ENCODE data around the gene GYS2. TPM values are rescaled to one million over a fixed set of nuclear protein-coding genes. Genes with fewer than 3 reads are reported as not detected.

The GYS2 gene
- total and polyA plus RNA-seq, 9 of the 15 experiments (the other 6 are each of a cell fraction or from before 2014, with no cell fraction given), result not detected

- no peaks in the 10 kb centered on the region for H3K9me1 ChIP-seq (ENCODE audit: control insufficient read depth, insufficient read depth, low read length)
- FAIRE-seq (no peak), ATAC-seq (no peak), DNase-seq (ENCODE audit: extremely low read depth in 1 of 4, low spot score in 3 of 4) (no peak)
- H3K36me3 ChIP-seq (ENCODE audit: control insufficient read depth, insufficient read depth, low read length), result peaks cover 97% of the 10 kb centered on the region
- in situ Hi-C loops (cut with MboI) (no loop called here), intact Hi-C loops (cut with micrococcal nuclease) (loop anchor here (10.0 kb wide), 1 partner anchor 146 kb away; the partner anchor contains the start of genes GOLT1B and RECQL)
- BruUV-seq (replicated peaks), result no TSS peak
- no peak for TF ChIP-seq HOMEZ (CRISPR knock-in tag; IDR thresholded peaks at IDR 0.05)
- no peak for TF ChIP-seq NFXL1 (CRISPR knock-in tag; IDR thresholded peaks at IDR 0.05)
- TF ChIP-seq RFX1 (IDR thresholded peaks at IDR 0.05), result no peak
- H3K9me3 ChIP-seq (replicated peaks; ENCODE audit: control insufficient read depth, insufficient read depth, low read depth, low read length), result no peaks in the 10 kb centered on the region
- ChIA-PET POLR2A (interaction anchor here (0.5 kb wide), 1 partner anchor 63 kb away, joined by 3 read pairs; no protein-coding TSS in a partner anchor), CTCF (ENCODE audit: low intra/inter-chr PET ratio) (no interaction called here)
- no peak overlapping the region for H2AFZ ChIP-seq (ENCODE audit: low read depth, low read length)
- no peaks in the 10 kb centered on the region for H3K27me3 ChIP-seq (ENCODE audit: control insufficient read depth in 2 of 2, insufficient read depth in 2 of 2, low read length in 2 of 2)
- H3K4me3 ChIP-seq, result no peak overlapping the region
- peaks cover 0 to 8% of the 10 kb centered on the region in 2 experiments; a peak in 2 of 5 replicates for H3K4me1 ChIP-seq (replicated peaks in 1 of 2; ENCODE audit: control insufficient read depth in 2 of 2, insufficient read depth in 2 of 2, low read length in 2 of 2)
- peaks cover 92% of the 10 kb centered on the region for H3K79me2 ChIP-seq (ENCODE audit: control insufficient read depth, insufficient read depth, low read length)
- 100% methylated on average over 1 of the region's 1 CpG for WGBS (ENCODE audit: insufficient coverage, low coverage, missing lambda C conversion rate)
- H3K4me2 ChIP-seq (ENCODE audit: insufficient read depth, low read length), result no peak overlapping the region
- no peak overlapping the region for H3K9ac ChIP-seq (ENCODE audit: insufficient read depth in 1 of 2, low read depth in 2 of 2, low read length in 2 of 2)
- no peak overlapping the region for H3K27ac ChIP-seq (ENCODE audit: extremely low read depth, low read depth, low read length)
- no peaks in the 10 kb centered on the region for H4K20me1 ChIP-seq (replicated peaks; ENCODE audit: control insufficient read depth, insufficient read depth, low read length)
Measured at GRCh38 chr12:21650997-21651396, 46.4 kb upstream of the GYS2 start.

GRCh38 chr12:21649034-21649433, 44.4 kb upstream of the GYS2 start:
- Histone ChIP-seq H4K20me1 (replicated peaks; ENCODE audit: control insufficient read depth, insufficient read depth, low read length) (no peaks in the 10 kb centered on the region), H3K79me2 (ENCODE audit: control insufficient read depth, insufficient read depth, low read length) (peaks cover 82% of the 10 kb centered on the region), H3K36me3 (ENCODE audit: control insufficient read depth, insufficient read depth, low read length) (peaks cover 96% of the 10 kb centered on the region), H3K27ac (ENCODE audit: extremely low read depth, low read depth, low read length) (no peak overlapping the region), H3K27me3 (ENCODE audit: control insufficient read depth in 2 of 2, insufficient read depth in 2 of 2, low read length in 2 of 2) (no peaks in the 10 kb centered on the region), H3K9me3 (replicated peaks; ENCODE audit: control insufficient read depth, insufficient read depth, low read depth, low read length) (no peaks in the 10 kb centered on the region), H3K4me1 (replicated peaks in 1 of 2; ENCODE audit: control insufficient read depth in 2 of 2, insufficient read depth in 2 of 2, low read length in 2 of 2) (peaks cover 0 to 5% of the 10 kb centered on the region in 2 experiments; a peak in 2 of 5 replicates), H3K9ac (ENCODE audit: insufficient read depth in 1 of 2, low read depth in 2 of 2, low read length in 2 of 2) (no peak overlapping the region), H3K4me3 (no peak overlapping the region), H3K9me1 (ENCODE audit: control insufficient read depth, insufficient read depth, low read length) (no peaks in the 10 kb centered on the region), H3K4me2 (ENCODE audit: insufficient read depth, low read length) (no peak overlapping the region), H2AFZ (ENCODE audit: low read depth, low read length) (no peak overlapping the region)
- 67% methylated on average over 3 of the region's 3 CpGs for WGBS (ENCODE audit: insufficient coverage, low coverage, missing lambda C conversion rate)
- ATAC-seq (no peak), DNase-seq (ENCODE audit: extremely low read depth in 1 of 4, low spot score in 3 of 4) (no peak), FAIRE-seq (no peak)
- intact Hi-C loops (cut with micrococcal nuclease), result no loop called here
- in situ Hi-C loops (cut with MboI), result no loop called here
- CTCF ChIA-PET (ENCODE audit: low intra/inter-chr PET ratio), result no interaction called here
- no TSS peak for BruUV-seq (replicated peaks)
- POLR2A ChIA-PET, result interaction anchor here (1.0 to 1.4 kb wide), 2 partner anchors 8 to 15 kb away, joined by 3 to 8 read pairs; partner anchors contain the start of gene LDHB
- no peak for TF ChIP-seq GTF2B (IDR thresholded peaks at IDR 0.05; ENCODE audit: extremely low read depth, insufficient read length)
- no peak for TF ChIP-seq ZBTB8A (IDR thresholded peaks at IDR 0.05; ENCODE audit: partially characterized antibody)
- no peak for TF ChIP-seq NR2C1 (IDR thresholded peaks at IDR 0.05)
- TF ChIP-seq NR2C1 (tag; IDR thresholded peaks at IDR 0.05), result no peak
- no peak for TF ChIP-seq ZNF121 (CRISPR knock-in tag; conservative IDR thresholded peaks at IDR 0.05)
- TF ChIP-seq CCAR2 (IDR thresholded peaks at IDR 0.05; ENCODE audit: low read depth, low read length), result no peak
- no peak for TF ChIP-seq ZNF79 (CRISPR knock-in tag; IDR thresholded peaks at IDR 0.05; ENCODE audit: low read depth)

All from K562 (cell line).